ENCODE results near the gene TLCD1. TPM values are rescaled to one million over a fixed set of nuclear protein-coding genes. Genes with fewer than 3 reads are reported as not detected.

Gene TLCD1
- total and polyA plus RNA-seq, 10 of the 15 experiments (the other 5 are each of a cell fraction or from before 2014, with no cell fraction given): 2.9 to 19.8 (median 7.7) TPM

DNA sequence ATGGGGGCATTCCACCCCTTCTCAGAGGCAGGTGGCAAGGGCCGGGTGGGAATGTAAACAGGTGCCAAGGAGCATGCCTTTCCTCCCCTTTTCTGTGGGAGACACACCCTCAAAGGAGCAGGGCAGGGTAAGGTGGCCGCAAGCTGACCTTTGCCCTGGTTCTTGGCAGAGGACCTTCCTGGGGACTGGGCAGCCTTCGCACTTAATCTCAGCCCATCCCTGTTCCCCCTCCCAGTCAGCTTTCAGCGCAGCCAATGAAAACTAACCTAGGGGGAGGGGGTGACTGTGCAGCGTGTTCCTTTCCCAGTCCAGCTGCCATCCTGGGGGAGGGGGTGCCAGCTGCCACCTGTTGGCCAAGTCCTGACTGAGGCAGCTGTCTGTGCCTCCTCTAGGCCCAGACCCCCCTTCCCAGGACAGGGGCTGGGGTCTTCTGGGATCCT lies 20.6 kb upstream of the TLCD1 start:
- intact Hi-C loops (cut with micrococcal nuclease; ENCODE audit: unreplicated experiment): no loop called here
- Histone ChIP-seq H3K9ac (ENCODE audit: control insufficient read depth, insufficient read depth, low read length) (peak overlapping the region; percentile 98), H2AFZ (ENCODE audit: control insufficient read depth, low read depth, low read length) (no peak overlapping the region), H3K36me3 (ENCODE audit: control insufficient read depth in 2 of 2, insufficient read depth in 2 of 2, low read length in 1 of 2) (peaks cover 30 to 32% of the 10 kb centered on the region in 2 experiments), H3K79me2 (ENCODE audit: control insufficient read depth, insufficient read depth, low read length) (peaks cover 78% of the 10 kb centered on the region), H3K4me3 (peak overlapping the region; percentile 92), H3K27me3 (replicated peaks in 1 of 2; ENCODE audit: control insufficient read depth in 2 of 2, insufficient read depth in 2 of 2, low read length in 1 of 2) (no peaks in the 10 kb centered on the region), H3K9me3 (replicated peaks; ENCODE audit: control insufficient read depth, insufficient read depth, low read length) (no peaks in the 10 kb centered on the region), H3K4me1 (ENCODE audit: control insufficient read depth, insufficient read depth, low read length) (peaks cover 45% of the 10 kb centered on the region), H4K20me1 (ENCODE audit: control insufficient read depth, insufficient read depth) (peaks cover 19% of the 10 kb centered on the region), H3K4me2 (ENCODE audit: control insufficient read depth, insufficient read depth) (peak overlapping the region; percentile 85), H3K27ac (ENCODE audit: control insufficient read depth, insufficient read depth) (peak overlapping the region; percentile 95)
- ATAC-seq (no peak), DNase-seq (ENCODE audit: low read depth, low spot score) (no peak), FAIRE-seq (no peak)
- no TSS peak for BruUV-seq (replicated peaks)
- POLR2A ChIA-PET: interaction anchor here (0.6 to 15.2 kb wide), 6 partner anchors 8 to 150 kb away, joined by 3 to 485 read pairs (median 4); partner anchors contain the start of genes BLTP2, FAM222B, NEK8 and RPL23A
- SMC1A ChIA-PET (ENCODE audit: uncharacterized antibody, unreplicated experiment): interaction anchor here (17.8 kb wide), 1 partner anchor 18 kb away, joined by 326 read pairs; the partner anchor contains the start of genes NEK8 and TLCD1
- RAD21 ChIA-PET (ENCODE audit: unreplicated experiment): interaction anchor here (1.2 to 17.4 kb wide), 3 partner anchors 20 to 102 kb away, joined by 5 to 375 read pairs (median 5); partner anchors contain the start of genes BLTP2, NEK8 and TLCD1
- TF ChIP-seq BCL11A (IDR thresholded peaks at IDR 0.05; ENCODE audit: low read depth, low read length) (no peak), MEF2A (IDR thresholded peaks at IDR 0.05; ENCODE audit: insufficient read depth, low read depth, low read length) (no peak), ZNF687 (IDR thresholded peaks at IDR 0.05) (no peak), IRF5 (IDR thresholded peaks at IDR 0.05; ENCODE audit: borderline replicate concordance) (no peak), SIN3A (IDR thresholded peaks at IDR 0.05; ENCODE audit: low read depth, low read length) (0 out of 2 replicates have a peak, but pooled peaks have one; percentile 4), POLR2AphosphoS5 (IDR thresholded peaks at IDR 0.05; ENCODE audit: low read length) (peak; percentile 33; the same call in 1 of the 2 replicates), KAT2A (conservative IDR thresholded peaks at IDR 0.05; ENCODE audit: control insufficient read depth, low read depth, low read length) (no peak), ZNF274 (IDR thresholded peaks at IDR 0.05; ENCODE audit: insufficient read depth, insufficient read length) (no peak), EGR1 (IDR thresholded peaks at IDR 0.05; ENCODE audit: borderline replicate concordance in 1 of 2, low read depth in 2 of 2, low read length in 2 of 2) (no peak), NR2F1 (conservative IDR thresholded peaks at IDR 0.05) (peak; percentile 28; the same call in 1 of the 2 replicates), RAD21 (IDR thresholded peaks at IDR 0.05; ENCODE audit: insufficient read depth, low read depth, low read length) (no peak), ESRRA (IDR thresholded peaks at IDR 0.05; ENCODE audit: low read length) (no peak), POLR2A (IDR thresholded peaks at IDR 0.05; ENCODE audit: low read depth, low read length) (peak; percentile 30; the same call in 1 of the 2 replicates), STAT1 (conservative IDR thresholded peaks at IDR 0.05) (no peak)
- in situ Hi-C loops (cut with MboI): loop anchor here (25.0 kb wide), 1 partner anchor 1284 kb away; the partner anchor contains the start of gene KSR1
- WGBS (ENCODE audit: insufficient coverage, insufficient replicate concordance, low lambda C conversion rate, missing lambda C conversion rate): 68% methylated on average over 5 of the region's 5 CpGs
- CTCF ChIA-PET: interaction anchor here (4.1 to 10.0 kb wide), 2 partner anchors 17 to 21 kb away, joined by 32 to 394 read pairs; partner anchors contain the start of genes NEK8, RPL23A and TLCD1

Measured in GM12878 (cell line).